Measurements from ENCODE around the gene EVI2A. TPM values are rescaled to one million over a fixed set of nuclear protein-coding genes. Genes with fewer than 3 reads are reported as not detected.

The EVI2A gene
- total RNA-seq, 2 donors from 2014 or later: 2.1 to 9.0 TPM

- no peak for TF ChIP-seq CTCF (IDR thresholded peaks at IDR 0.05)
- Histone ChIP-seq H3K36me3 (peaks cover 18% of the 10 kb centered on the region), H3K27ac (no peak overlapping the region), H3K9me3 (no peaks in the 10 kb centered on the region), H3K4me1 (no peaks in the 10 kb centered on the region), H3K4me3 (no peak overlapping the region), H3K27me3 (no peaks in the 10 kb centered on the region)
- DNase-seq (ENCODE audit: low spot score): no peak
These were observed 40.4 kb downstream of the EVI2A start for GRCh38 chr17:31281061-31281460.

GRCh38 chr17:31279401-31279800 is 42.0 kb downstream of the EVI2A start:
- DNase-seq (ENCODE audit: low spot score): no peak
- Histone ChIP-seq H3K27me3 (no peaks in the 10 kb centered on the region), H3K4me1 (peaks cover 0 to 10% of the 10 kb centered on the region in 2 donors), H3K27ac (no peak overlapping the region), H3K9me3 (no peaks in the 10 kb centered on the region), H3K36me3 (peaks cover 18% of the 10 kb centered on the region), H3K4me3 (no peak overlapping the region)
- TF ChIP-seq CTCF (IDR thresholded peaks at IDR 0.05): no peak

GRCh38 chr17:31275116-31275515 is 46.3 kb downstream of the EVI2A start:
- peaks cover 0 to 25% of the 10 kb centered on the region in 2 donors for H3K4me1 ChIP-seq
- no peaks in the 10 kb centered on the region for H3K9me3 ChIP-seq
- no peak overlapping the region for H3K4me3 ChIP-seq
- H3K27me3 ChIP-seq: no peaks in the 10 kb centered on the region
- H3K27ac ChIP-seq: no peak overlapping the region
- TF ChIP-seq CTCF (IDR thresholded peaks at IDR 0.05): no peak
- DNase-seq (ENCODE audit: low spot score): no peak
- H3K36me3 ChIP-seq: peaks cover 13% of the 10 kb centered on the region

- no peak for DNase-seq (ENCODE audit: low spot score)
- no peak overlapping the region for H3K4me3 ChIP-seq
- no peak for TF ChIP-seq CTCF (IDR thresholded peaks at IDR 0.05)
- H3K9me3 ChIP-seq: no peaks in the 10 kb centered on the region
- H3K4me1 ChIP-seq: peaks cover 0 to 34% of the 10 kb centered on the region in 2 donors
- H3K27me3 ChIP-seq: no peaks in the 10 kb centered on the region
- peaks cover 9% of the 10 kb centered on the region for H3K36me3 ChIP-seq
- H3K27ac ChIP-seq: no peak overlapping the region
These were observed 47.2 kb downstream of the EVI2A start for GRCh38 chr17:31274252-31274651.

GRCh38 chr17:31273516-31273915 is 47.9 kb downstream of the EVI2A start:
- DNase-seq (ENCODE audit: low spot score): no peak
- no peak overlapping the region for H3K27ac ChIP-seq

More at GRCh38 chr17:31273516-31273915, 47.9 kb downstream of the EVI2A start:
- no peak for TF ChIP-seq CTCF (IDR thresholded peaks at IDR 0.05)
- Histone ChIP-seq H3K4me3 (no peak overlapping the region), H3K36me3 (peaks cover 9% of the 10 kb centered on the region), H3K4me1 (peaks cover 0 to 41% of the 10 kb centered on the region in 2 donors), H3K27me3 (no peaks in the 10 kb centered on the region), H3K9me3 (no peaks in the 10 kb centered on the region)

Measured in right atrium auricular region (tissue), 2 donors.